Activated CD4-positive, alpha-beta T cell treated with anti-CD3 and anti-CD28 coated beads, Interleukin-2, amount 50 U/mL, for 48 hours (primary cell): ENCODE results near the gene ADORA2A.

Source experiments
- DNase-seq, 2 experiments: peaks; one replicate each; pipeline ENCODE4 v3.0.0-alpha.2; 2020

ADORA2A gene

GRCh38 chr22:24404561-24405275, 22.7 kb upstream of the ADORA2A start:
- no peak for DNase-seq

- DNase-seq = no peak
Measured at GRCh38 chr22:24405631-24406321, 21.6 kb upstream of the ADORA2A start.

GRCh38 chr22:24406322-24407277, 20.8 kb upstream of the ADORA2A start:
- no peak for DNase-seq

- no peak for DNase-seq
Measured at GRCh38 chr22:24407278-24407665, 20.1 kb upstream of the ADORA2A start.

GRCh38 chr22:24407884-24408283, 19.5 kb upstream of the ADORA2A start:
- DNase-seq = no peak

GRCh38 chr22:24408630-24409029, 18.8 kb upstream of the ADORA2A start:
- no peak for DNase-seq

- no peak for DNase-seq
Measured at GRCh38 chr22:24409707-24410106, 17.7 kb upstream of the ADORA2A start.

- no peak for DNase-seq
Measured at GRCh38 chr22:24410110-24410856, 17.1 kb upstream of the ADORA2A start.

GRCh38 chr22:24411256-24412004, 16.0 kb upstream of the ADORA2A start:
- DNase-seq = no peak

- DNase-seq = no peak
Measured at GRCh38 chr22:24412274-24412673, 15.1 kb upstream of the ADORA2A start.

- DNase-seq = no peak
Measured at GRCh38 chr22:24413271-24413670, 14.1 kb upstream of the ADORA2A start.

- no peak for DNase-seq
Measured at GRCh38 chr22:24413736-24414385, 13.5 kb upstream of the ADORA2A start.

GRCh38 chr22:24414523-24414922, 12.9 kb upstream of the ADORA2A start:
- DNase-seq = no peak

GRCh38 chr22:24414984-24415945, 12.1 kb upstream of the ADORA2A start:
- no peak for DNase-seq

- DNase-seq = no peak
Measured at GRCh38 chr22:24416095-24416494, 11.3 kb upstream of the ADORA2A start.

GRCh38 chr22:24416611-24417010, 10.8 kb upstream of the ADORA2A start:
- DNase-seq = no peak

GRCh38 chr22:24417200-24417599, 10.2 kb upstream of the ADORA2A start:
- no peak for DNase-seq

- no peak for DNase-seq
Measured at GRCh38 chr22:24417901-24418641, 9.3 kb upstream of the ADORA2A start.

GRCh38 chr22:24418786-24419474, 8.5 kb upstream of the ADORA2A start:
- DNase-seq = no peak
